KG1 (cell line): ENCODE results near the gene TPI1.
A peak's percentile ranks its signal among the peaks of the same experiment; 100 is the strongest.

Source experiments
- DNase-seq: peaks from one replicate; lab custom pipeline; 2025; lab: John Stamatoyannopoulos, UW

The TPI1 gene

DNA sequence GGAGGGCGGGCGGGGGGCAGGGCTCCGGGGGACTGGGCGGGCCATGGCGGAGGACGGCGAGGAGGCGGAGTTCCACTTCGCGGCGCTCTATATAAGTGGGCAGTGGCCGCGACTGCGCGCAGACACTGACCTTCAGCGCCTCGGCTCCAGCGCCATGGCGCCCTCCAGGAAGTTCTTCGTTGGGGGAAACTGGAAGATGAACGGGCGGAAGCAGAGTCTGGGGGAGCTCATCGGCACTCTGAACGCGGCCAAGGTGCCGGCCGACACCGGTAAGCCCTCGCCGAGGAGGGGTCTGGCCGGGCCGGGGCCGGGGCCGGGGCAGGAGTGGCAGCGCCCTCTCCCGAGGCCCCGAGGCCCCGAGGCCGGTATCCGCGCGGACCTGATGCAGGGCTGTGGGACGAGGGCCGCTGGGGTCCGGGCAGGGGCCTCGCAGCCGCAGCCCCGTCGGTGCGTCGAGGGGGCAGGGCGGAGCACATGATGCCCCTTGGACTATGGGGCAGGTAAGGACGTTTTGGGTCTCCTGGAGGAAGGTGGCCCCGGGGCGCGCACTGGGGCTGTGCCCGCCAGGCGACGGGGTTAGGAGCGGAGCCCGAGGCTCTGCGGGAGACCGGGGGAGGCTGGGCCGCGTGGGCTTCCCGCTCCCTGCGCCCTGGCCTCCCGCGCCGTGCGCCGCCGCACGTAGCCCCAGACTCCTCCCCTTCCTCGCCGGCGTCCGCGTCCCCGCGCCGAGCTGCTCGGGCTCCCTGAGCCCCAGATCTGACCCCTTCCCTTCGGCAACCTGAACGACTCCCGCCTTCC lies at the start of gene TPI1:
Gene TPI1 (plus strand): TSS at position 119 of the 798 bp plus-strand sequence. CDS start 36 bp downstream, at position 155.
- peak; percentile 10 for DNase-seq

- no peak for DNase-seq
Measured at GRCh38 chr12:6817662-6818157, 49.6 kb upstream of the TPI1 start.

DNA sequence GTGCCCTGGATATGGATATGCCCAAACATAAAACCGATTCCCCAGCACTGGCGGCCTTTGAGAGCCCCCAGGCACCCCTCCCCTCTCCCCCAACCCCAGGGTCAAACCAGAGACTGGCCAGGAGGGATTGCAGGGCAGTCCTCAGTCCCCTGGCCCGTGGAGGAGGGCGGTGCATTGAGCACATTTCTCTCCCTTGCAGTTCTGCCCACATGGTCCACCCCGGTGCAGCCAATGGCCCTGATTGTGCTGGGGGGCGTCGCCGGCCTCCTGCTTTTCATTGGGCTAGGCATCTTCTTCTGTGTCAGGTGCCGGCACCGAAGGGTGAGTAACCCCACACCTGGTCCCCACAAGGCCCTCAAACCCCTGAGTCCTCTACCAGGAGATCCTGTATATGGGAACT lies 49.1 kb upstream of the TPI1 start:
- no peak for DNase-seq

- DNase-seq, result no peak
Measured at GRCh38 chr12:6818645-6819044, 48.7 kb upstream of the TPI1 start.

GRCh38 chr12:6819106-6820030 lies 48.0 kb upstream of the TPI1 start:
- no peak for DNase-seq

DNA sequence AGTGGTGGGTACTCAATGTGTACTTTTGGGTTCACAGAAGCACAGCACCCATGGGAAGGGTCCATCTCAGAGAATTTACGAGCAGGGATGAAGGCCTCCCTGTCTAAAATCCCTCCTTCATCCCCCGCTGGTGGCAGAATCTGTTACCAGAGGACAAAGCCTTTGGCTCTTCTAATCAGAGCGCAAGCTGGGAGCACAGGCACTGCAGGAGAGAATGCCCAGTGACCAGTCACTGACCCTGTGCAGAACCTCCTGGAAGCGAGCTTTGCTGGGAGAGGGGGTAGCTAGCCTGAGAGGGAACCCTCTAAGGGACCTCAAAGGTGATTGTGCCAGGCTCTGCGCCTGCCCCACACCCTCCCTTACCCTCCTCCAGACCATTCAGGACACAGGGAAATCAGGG lies 47.2 kb upstream of the TPI1 start:
- DNase-seq, result no peak

- DNase-seq, result no peak
Measured at GRCh38 chr12:6821591-6822425, 45.5 kb upstream of the TPI1 start, which contains the start of gene GPR162. Gene GPR162, plus strand, starts transcription at chr12:6821821. Its CDS starts 2,078 bp downstream, at chr12:6823899.

- no peak for DNase-seq
Measured at GRCh38 chr12:6822426-6823135, 44.8 kb upstream of the TPI1 start.

GRCh38 chr12:6823182-6824084 lies 43.9 kb upstream of the TPI1 start:
- DNase-seq, result no peak

- no peak for DNase-seq
Measured at GRCh38 chr12:6824085-6824775, 43.1 kb upstream of the TPI1 start.

DNA sequence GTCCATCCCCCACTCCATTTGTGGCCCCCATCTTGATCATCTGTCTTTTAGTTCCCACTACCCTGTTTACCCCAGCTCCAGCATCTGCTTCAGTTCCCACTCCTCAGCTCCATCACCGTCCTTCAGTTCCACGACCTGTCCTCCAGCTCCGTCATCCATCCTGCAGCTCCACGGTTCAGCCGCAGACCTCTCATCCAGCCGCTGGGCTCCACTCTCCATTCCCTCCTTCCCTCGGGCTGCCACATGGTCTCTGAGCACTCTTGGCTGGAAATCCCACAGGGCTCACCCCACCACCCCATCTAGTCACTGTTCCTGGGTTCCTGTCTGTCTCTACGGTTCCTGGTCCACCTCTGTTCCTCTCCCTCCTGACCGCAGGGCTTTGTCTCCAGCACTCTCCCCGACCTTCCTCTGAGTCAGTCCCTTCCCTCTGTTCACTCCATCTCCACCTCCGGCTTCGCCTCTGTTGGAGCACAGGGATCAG lies 42.4 kb upstream of the TPI1 start:
- DNase-seq, result no peak

GRCh38 chr12:6825398-6826124 lies 41.8 kb upstream of the TPI1 start:
- DNase-seq, result peak; percentile 20

GRCh38 chr12:6826125-6826733 lies 41.1 kb upstream of the TPI1 start:
- DNase-seq, result no peak

GRCh38 chr12:6826734-6827436 lies 40.4 kb upstream of the TPI1 start:
- no peak for DNase-seq

- no peak for DNase-seq
Measured at GRCh38 chr12:6827437-6827911, 39.9 kb upstream of the TPI1 start.

DNA sequence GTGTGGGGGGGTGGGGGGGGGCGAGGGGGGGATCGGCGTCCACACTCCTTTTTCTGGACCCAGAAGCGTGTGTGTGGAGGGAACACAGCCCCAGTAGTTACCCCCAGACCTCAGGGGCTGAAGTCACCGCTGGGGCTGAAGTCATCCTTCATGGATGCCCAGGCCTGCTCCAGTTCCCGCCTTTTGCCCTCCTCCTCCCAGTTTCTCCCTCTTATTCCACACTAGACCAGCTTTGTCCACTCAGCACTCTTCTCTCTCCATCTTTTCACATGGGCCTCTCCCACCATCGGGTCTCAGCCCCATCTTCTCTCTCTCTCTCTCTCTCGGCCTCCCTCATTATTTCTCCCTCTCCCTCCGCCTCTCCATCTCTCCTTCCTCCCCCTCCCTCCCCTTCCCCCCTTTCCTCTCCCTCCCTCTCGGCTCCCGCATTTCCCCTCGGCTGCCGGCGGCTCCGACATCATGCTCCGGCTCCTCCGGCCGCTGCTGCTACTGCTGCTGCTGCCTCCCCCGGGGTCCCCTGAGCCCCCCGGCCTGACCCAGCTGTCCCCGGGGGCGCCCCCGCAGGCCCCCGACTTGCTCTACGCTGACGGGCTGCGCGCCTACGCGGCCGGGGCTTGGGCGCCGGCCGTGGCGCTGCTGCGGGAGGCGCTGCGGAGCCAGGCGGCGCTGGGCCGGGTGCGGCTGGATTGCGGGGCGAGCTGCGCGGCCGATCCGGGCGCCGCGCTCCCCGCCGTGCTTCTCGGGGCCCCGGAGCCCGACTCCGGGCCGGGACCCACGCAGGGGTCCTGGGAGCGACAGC lies 39.1 kb upstream of the TPI1 start, which contains the start of gene P3H3:
Gene P3H3 (plus strand): TSS at position 426 of the 799 bp plus-strand sequence. CDS start 34 bp downstream, at position 460.
- no peak for DNase-seq
